ENCODE data around the gene ABI3BP.
A peak's percentile ranks its signal among the peaks of the same experiment; 100 is the strongest.

GRCh38 chr3:100761211-100761942 lies 231.8 kb downstream of the ABI3BP start:
- TF ChIP-seq, protein P1, sequence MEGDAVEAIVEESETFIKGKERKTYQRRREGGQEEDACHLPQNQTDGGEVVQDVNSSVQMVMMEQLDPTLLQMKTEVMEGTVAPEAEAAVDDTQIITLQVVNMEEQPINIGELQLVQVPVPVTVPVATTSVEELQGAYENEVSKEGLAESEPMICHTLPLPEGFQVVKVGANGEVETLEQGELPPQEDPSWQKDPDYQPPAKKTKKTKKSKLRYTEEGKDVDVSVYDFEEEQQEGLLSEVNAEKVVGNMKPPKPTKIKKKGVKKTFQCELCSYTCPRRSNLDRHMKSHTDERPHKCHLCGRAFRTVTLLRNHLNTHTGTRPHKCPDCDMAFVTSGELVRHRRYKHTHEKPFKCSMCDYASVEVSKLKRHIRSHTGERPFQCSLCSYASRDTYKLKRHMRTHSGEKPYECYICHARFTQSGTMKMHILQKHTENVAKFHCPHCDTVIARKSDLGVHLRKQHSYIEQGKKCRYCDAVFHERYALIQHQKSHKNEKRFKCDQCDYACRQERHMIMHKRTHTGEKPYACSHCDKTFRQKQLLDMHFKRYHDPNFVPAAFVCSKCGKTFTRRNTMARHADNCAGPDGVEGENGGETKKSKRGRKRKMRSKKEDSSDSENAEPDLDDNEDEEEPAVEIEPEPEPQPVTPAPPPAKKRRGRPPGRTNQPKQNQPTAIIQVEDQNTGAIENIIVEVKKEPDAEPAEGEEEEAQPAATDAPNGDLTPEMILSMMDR (IDR thresholded peaks at IDR 0.05; ENCODE audit: low read depth, low read length, missing input control), result peak; percentile 39
- TF ChIP-seq EGR1 (IDR thresholded peaks at IDR 0.05; ENCODE audit: low read depth in 2 of 2), result no peak
- TF ChIP-seq, protein P2, sequence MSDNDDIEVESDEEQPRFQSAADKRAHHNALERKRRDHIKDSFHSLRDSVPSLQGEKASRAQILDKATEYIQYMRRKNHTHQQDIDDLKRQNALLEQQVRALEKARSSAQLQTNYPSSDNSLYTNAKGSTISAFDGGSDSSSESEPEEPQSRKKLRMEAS (IDR thresholded peaks at IDR 0.05), result no peak
- peak; percentile 59 to 68 for TF ChIP-seq RAD21 (IDR thresholded peaks at IDR 0.05)
